Astrocyte (in vitro differentiated cells and primary cell): ENCODE results near the gene PXDN.

Source experiments
- CTCF ChIP-seq: IDR thresholded peaks from 2 replicates; pipeline ENCODE4 v1.5.1; 2011; ENCODE audit warnings: low read depth, mild to moderate bottlenecking, inconsistent platforms, low read length, moderate library complexity; ENCODE audit not compliant: insufficient read depth
- EZH2 ChIP-seq: IDR thresholded peaks from 2 replicates; pipeline ENCODE4 v1.6.1; 2012; ENCODE audit warnings: mild to moderate bottlenecking, low read length, inconsistent platforms; ENCODE audit not compliant: insufficient read depth

GRCh38 chr2:1742301-1742680 is 2.0 kb downstream of the PXDN start:
- TF ChIP-seq CTCF (no peak), EZH2 (no peak)
